ENCODE measurements around the gene TSPAN12. TPM values are rescaled to one million over a fixed set of nuclear protein-coding genes. Genes with fewer than 3 reads are reported as not detected.

Gene TSPAN12
- total and polyA plus RNA-seq, 4 donors = 16.0 to 102 (median 22.8) TPM

GRCh38 chr7:120877701-120878100 lies 19.8 kb upstream of the TSPAN12 start:
- TF ChIP-seq, protein P1, sequence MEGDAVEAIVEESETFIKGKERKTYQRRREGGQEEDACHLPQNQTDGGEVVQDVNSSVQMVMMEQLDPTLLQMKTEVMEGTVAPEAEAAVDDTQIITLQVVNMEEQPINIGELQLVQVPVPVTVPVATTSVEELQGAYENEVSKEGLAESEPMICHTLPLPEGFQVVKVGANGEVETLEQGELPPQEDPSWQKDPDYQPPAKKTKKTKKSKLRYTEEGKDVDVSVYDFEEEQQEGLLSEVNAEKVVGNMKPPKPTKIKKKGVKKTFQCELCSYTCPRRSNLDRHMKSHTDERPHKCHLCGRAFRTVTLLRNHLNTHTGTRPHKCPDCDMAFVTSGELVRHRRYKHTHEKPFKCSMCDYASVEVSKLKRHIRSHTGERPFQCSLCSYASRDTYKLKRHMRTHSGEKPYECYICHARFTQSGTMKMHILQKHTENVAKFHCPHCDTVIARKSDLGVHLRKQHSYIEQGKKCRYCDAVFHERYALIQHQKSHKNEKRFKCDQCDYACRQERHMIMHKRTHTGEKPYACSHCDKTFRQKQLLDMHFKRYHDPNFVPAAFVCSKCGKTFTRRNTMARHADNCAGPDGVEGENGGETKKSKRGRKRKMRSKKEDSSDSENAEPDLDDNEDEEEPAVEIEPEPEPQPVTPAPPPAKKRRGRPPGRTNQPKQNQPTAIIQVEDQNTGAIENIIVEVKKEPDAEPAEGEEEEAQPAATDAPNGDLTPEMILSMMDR (IDR thresholded peaks at IDR 0.05; ENCODE audit: control extremely low read depth, extremely low read depth) = no peak
- Histone ChIP-seq H3K9ac (ENCODE audit: insufficient read depth in 1 of 2, low read length in 2 of 2) (no peak overlapping the region), H3K4me1 (ENCODE audit: control insufficient read depth in 5 of 5, insufficient read depth in 5 of 5, low read length in 5 of 5) (no peaks in the 10 kb centered on the region), H3K36me3 (ENCODE audit: control insufficient read depth in 4 of 4, insufficient read depth in 4 of 4, low read length in 4 of 4) (no peaks in the 10 kb centered on the region), H3K9me3 (ENCODE audit: control insufficient read depth in 4 of 4, insufficient read depth in 3 of 4, low read length in 3 of 4) (no peaks in the 10 kb centered on the region), H3K27me3 (ENCODE audit: control insufficient read depth in 3 of 3, insufficient read depth in 3 of 3, low read length in 2 of 3) (no peaks in the 10 kb centered on the region), H3K27ac (ENCODE audit: low read depth in 1 of 2, low read length in 1 of 2) (no peak overlapping the region), H3K4me3 (no peak overlapping the region)
- 77 to 84% methylated on average over 4 of the region's 4 CpGs for WGBS, 2 donors
- ATAC-seq (ENCODE audit: insufficient read depth, low FRiP score) = no peak
- DNase-seq = no peak

- Histone ChIP-seq H3K4me1 (ENCODE audit: control insufficient read depth in 5 of 5, insufficient read depth in 5 of 5, low read length in 5 of 5) (no peaks in the 10 kb centered on the region), H3K36me3 (ENCODE audit: control insufficient read depth in 4 of 4, insufficient read depth in 4 of 4, low read length in 4 of 4) (no peaks in the 10 kb centered on the region), H3K27ac (ENCODE audit: low read depth in 1 of 2, low read length in 1 of 2) (no peak overlapping the region), H3K27me3 (ENCODE audit: control insufficient read depth in 3 of 3, insufficient read depth in 3 of 3, low read length in 2 of 3) (no peaks in the 10 kb centered on the region), H3K9me3 (ENCODE audit: control insufficient read depth in 4 of 4, insufficient read depth in 3 of 4, low read length in 3 of 4) (no peaks in the 10 kb centered on the region), H3K9ac (ENCODE audit: insufficient read depth in 1 of 2, low read length in 2 of 2) (no peak overlapping the region), H3K4me3 (no peak overlapping the region)
- 66 to 84% methylated on average over 2 of the region's 2 CpGs for WGBS, 2 donors
- TF ChIP-seq, protein P1 (IDR thresholded peaks at IDR 0.05; ENCODE audit: control extremely low read depth, extremely low read depth) = no peak
- peak in 2 of 3 donors; percentile 32 to 63 for DNase-seq
- ATAC-seq (ENCODE audit: insufficient read depth, low FRiP score) = no peak
Observed at GRCh38 chr7:120876922-120877321, 19.0 kb upstream of the TSPAN12 start.

- DNase-seq (no peak), ATAC-seq (ENCODE audit: insufficient read depth, low FRiP score) (no peak)
- no peak overlapping the region for H3K4me3 ChIP-seq
- TF ChIP-seq, protein P1 (IDR thresholded peaks at IDR 0.05; ENCODE audit: control extremely low read depth, extremely low read depth) = no peak
- no peaks in the 10 kb centered on the region for H3K27me3 ChIP-seq (ENCODE audit: control insufficient read depth in 3 of 3, insufficient read depth in 3 of 3, low read length in 2 of 3)
- no peaks in the 10 kb centered on the region for H3K9me3 ChIP-seq (ENCODE audit: control insufficient read depth in 4 of 4, insufficient read depth in 3 of 4, low read length in 3 of 4)
- H3K9ac ChIP-seq (ENCODE audit: insufficient read depth in 1 of 2, low read length in 2 of 2) = no peak overlapping the region
- H3K36me3 ChIP-seq (ENCODE audit: control insufficient read depth in 4 of 4, insufficient read depth in 4 of 4, low read length in 4 of 4) = no peaks in the 10 kb centered on the region
- no peak overlapping the region for H3K27ac ChIP-seq (ENCODE audit: low read depth in 1 of 2, low read length in 1 of 2)
- 91 to 93% methylated on average over 3 of the region's 3 CpGs for WGBS, 2 donors
- no peaks in the 10 kb centered on the region for H3K4me1 ChIP-seq (ENCODE audit: control insufficient read depth in 5 of 5, insufficient read depth in 5 of 5, low read length in 5 of 5)
Observed at GRCh38 chr7:120874722-120875121, 16.8 kb upstream of the TSPAN12 start.

DNA sequence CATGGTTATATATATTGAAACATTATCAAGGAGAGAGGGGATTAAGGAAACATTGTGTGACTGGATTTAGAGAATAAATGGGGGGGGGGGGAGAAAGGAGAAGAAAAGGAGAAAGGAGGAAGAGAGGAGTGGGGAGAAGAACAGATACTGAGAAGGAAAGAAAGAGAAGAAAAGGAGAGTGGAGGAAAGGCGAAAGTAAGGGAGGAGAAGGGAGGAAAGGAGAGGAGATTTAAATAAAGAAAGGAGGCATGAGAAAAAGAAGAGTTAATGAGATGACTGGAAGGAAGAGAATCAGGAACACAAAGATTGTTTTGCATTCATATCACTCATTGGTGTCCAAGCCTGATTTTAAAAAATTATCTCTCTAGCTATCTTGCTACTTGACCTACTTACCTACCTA lies 16.1 kb upstream of the TSPAN12 start:
- H3K27ac ChIP-seq (ENCODE audit: low read depth in 1 of 2, low read length in 1 of 2) = no peak overlapping the region
- H3K9me3 ChIP-seq (ENCODE audit: control insufficient read depth in 4 of 4, insufficient read depth in 3 of 4, low read length in 3 of 4) = no peaks in the 10 kb centered on the region
- no peaks in the 10 kb centered on the region for H3K36me3 ChIP-seq (ENCODE audit: control insufficient read depth in 4 of 4, insufficient read depth in 4 of 4, low read length in 4 of 4)
- no peaks in the 10 kb centered on the region for H3K4me1 ChIP-seq (ENCODE audit: control insufficient read depth in 5 of 5, insufficient read depth in 5 of 5, low read length in 5 of 5)
- no peaks in the 10 kb centered on the region for H3K27me3 ChIP-seq (ENCODE audit: control insufficient read depth in 3 of 3, insufficient read depth in 3 of 3, low read length in 2 of 3)
- WGBS, 2 donors = 96 to 100% methylated on average over 1 of the region's 1 CpG
- H3K9ac ChIP-seq (ENCODE audit: insufficient read depth in 1 of 2, low read length in 2 of 2) = no peak overlapping the region
- DNase-seq (no peak), ATAC-seq (ENCODE audit: insufficient read depth, low FRiP score) (no peak)
- TF ChIP-seq, protein P1 (IDR thresholded peaks at IDR 0.05; ENCODE audit: control extremely low read depth, extremely low read depth) = no peak
- no peak overlapping the region for H3K4me3 ChIP-seq

Measured in lung (tissue), 12 donors.